ENCODE measurements around the gene GALNT3.
A peak's percentile ranks its signal among the peaks of the same experiment; 100 is the strongest.

Gene GALNT3

GRCh38 chr2:165772183-165772582 lies 21.9 kb downstream of the GALNT3 start:
- no peak overlapping the region for H3K27ac ChIP-seq
- no peak for TF ChIP-seq CTCF (conservative IDR thresholded peaks at IDR 0.05)

- no peak overlapping the region for H3K27ac ChIP-seq
- no peak for TF ChIP-seq CTCF (conservative IDR thresholded peaks at IDR 0.05)
These were observed 27.6 kb downstream of the GALNT3 start for GRCh38 chr2:165766326-165766927.

GRCh38 chr2:165762723-165763122 lies 31.3 kb downstream of the GALNT3 start:
- H3K27ac ChIP-seq: no peak overlapping the region
- TF ChIP-seq CTCF (conservative IDR thresholded peaks at IDR 0.05): no peak

GRCh38 chr2:165757906-165758675 lies 36.0 kb downstream of the GALNT3 start:
- no peak for TF ChIP-seq CTCF (conservative IDR thresholded peaks at IDR 0.05)
- H3K27ac ChIP-seq: peak overlapping the region; percentile 67

- H3K27ac ChIP-seq: no peak overlapping the region
- TF ChIP-seq CTCF (conservative IDR thresholded peaks at IDR 0.05): no peak
These were observed 47.5 kb downstream of the GALNT3 start for GRCh38 chr2:165746501-165746900.

GRCh38 chr2:165745916-165746315 lies 48.1 kb downstream of the GALNT3 start:
- no peak overlapping the region for H3K27ac ChIP-seq
- TF ChIP-seq CTCF (conservative IDR thresholded peaks at IDR 0.05): no peak

GRCh38 chr2:165743442-165743841 lies 50.6 kb downstream of the GALNT3 start:
- no peak overlapping the region for H3K27ac ChIP-seq
- TF ChIP-seq CTCF (conservative IDR thresholded peaks at IDR 0.05): no peak
